Left kidney (tissue), 2 donors: ENCODE data around the gene TCP1. TPM values are rescaled to one million over a fixed set of nuclear protein-coding genes. Genes with fewer than 3 reads are reported as not detected.
"Not testable (repeated sequence)": the region's sequence is repeated elsewhere in the genome, so short reads cannot be mapped to it uniquely, and the experiment has no call there.

ENCODE experiments used
- DNase-seq: peaks from one replicate; pipeline ENCODE4 v3.0.0-alpha.2; 2013
- polyA plus RNA-seq: library from polyadenylated mRNA; unstranded; fragments of 120-200 nt; gene quantifications from one replicate; pipeline ENCODE4 v1.2.1, GENCODE V29; 2013; ENCODE audit not compliant: insufficient read length

TCP1 gene
- polyA plus RNA-seq, 1 donor: 298 TPM

GRCh38 chr6:159742165-159742564 lies 47.2 kb downstream of the TCP1 start:
- DNase-seq: no peak

- no peak for DNase-seq
Observed at GRCh38 chr6:159739341-159739740, 50.1 kb downstream of the TCP1 start.

- no peak for DNase-seq
Observed at GRCh38 chr6:159736908-159737307, 52.5 kb downstream of the TCP1 start.

GRCh38 chr6:159733395-159733794 lies 56.0 kb downstream of the TCP1 start:
- DNase-seq: not testable (repeated sequence)

GRCh38 chr6:159732550-159732949 lies 56.9 kb downstream of the TCP1 start:
- not testable (repeated sequence) for DNase-seq

- no peak for DNase-seq
Observed at GRCh38 chr6:159730332-159730676, 59.1 kb downstream of the TCP1 start.

- DNase-seq: peak; percentile 6
Observed at GRCh38 chr6:159729598-159730331, 59.6 kb downstream of the TCP1 start.

GRCh38 chr6:159728531-159728964 lies 60.9 kb downstream of the TCP1 start:
- peak; percentile 15 for DNase-seq

Other genes with a start within 250 kb of the TCP1 start
- gene SOD2, start 96.4 kb downstream of the TCP1 start, polyA plus RNA-seq: 121 TPM
- gene WTAP, start 62.1 kb downstream of the TCP1 start, polyA plus RNA-seq: 154 TPM
- gene ACAT2, start 27.6 kb downstream of the TCP1 start, polyA plus RNA-seq: 46.2 TPM
- gene MRPL18, start 865 bp upstream of the TCP1 start, polyA plus RNA-seq: 55.6 TPM
- gene PNLDC1, start 10.7 kb upstream of the TCP1 start, polyA plus RNA-seq: 0.07 TPM
- gene MAS1, start 101.4 kb upstream of the TCP1 start, polyA plus RNA-seq: 0.03 TPM
- gene IGF2R, start 179.5 kb upstream of the TCP1 start, polyA plus RNA-seq: 77.3 TPM